Astrocyte (in vitro differentiated cells and primary cell): ENCODE results near the gene DNTT. TPM values are rescaled to one million over a fixed set of nuclear protein-coding genes. Genes with fewer than 3 reads are reported as not detected.

Experiments used
- DNase-seq: peaks from one replicate; pipeline ENCODE4 v3.0.0-alpha.2; 2010; ENCODE audit warnings: low read depth
- FAIRE-seq: peaks from 2 replicates; lab custom pipeline; 2011; peaks lifted over from hg19 to GRCh38; lab: Jason Lieb, UNC
- H2AFZ ChIP-seq: 2 replicates; pipeline ENCODE4 v1.6.0; 2012; ENCODE audit warnings: low read depth, low read length, inconsistent platforms
- H3K27ac ChIP-seq: 2 replicates; pipeline ENCODE4 v1.5.1; 2011; ENCODE audit warnings: low read depth, low read length, inconsistent platforms
- H3K27me3 ChIP-seq: 2 replicates; pipeline ENCODE4 v1.6.0; 2011; ENCODE audit warnings: low read length, inconsistent platforms; ENCODE audit not compliant: insufficient read depth
- H3K36me3 ChIP-seq: 2 replicates; pipeline ENCODE4 v1.5.1; 2011; ENCODE audit warnings: low read length, inconsistent platforms; ENCODE audit not compliant: insufficient read depth
- H3K4me1 ChIP-seq: 2 replicates; pipeline ENCODE4 v1.5.1; 2011; ENCODE audit warnings: low read length, inconsistent platforms; ENCODE audit not compliant: insufficient read depth
- H3K4me2 ChIP-seq: 2 replicates; pipeline ENCODE4 v1.6.0; 2012; ENCODE audit warnings: low read length, inconsistent platforms
- H3K4me3 ChIP-seq: 2 replicates; pipeline ENCODE4 v1.5.1; 2011; ENCODE audit warnings: low read depth, mild to moderate bottlenecking, low read length, inconsistent platforms; ENCODE audit not compliant: insufficient read depth
- H3K79me2 ChIP-seq: 2 replicates; pipeline ENCODE4 v1.6.0; 2012; ENCODE audit warnings: mild to moderate bottlenecking, low read length, inconsistent platforms; ENCODE audit not compliant: insufficient read depth
- H3K9ac ChIP-seq: 2 replicates; pipeline ENCODE4 v1.6.0; 2012; ENCODE audit warnings: mild to moderate bottlenecking, low read length, inconsistent platforms
- H3K9me3 ChIP-seq: 2 replicates; pipeline ENCODE4 v1.5.1; 2012; ENCODE audit warnings: low read depth, mild to moderate bottlenecking, low read length, inconsistent platforms; ENCODE audit not compliant: insufficient read depth
- H4K20me1 ChIP-seq: 2 replicates; pipeline ENCODE4 v1.6.0; 2012; ENCODE audit warnings: low read length, inconsistent platforms; ENCODE audit not compliant: insufficient read depth
- H3K27ac Mint-ChIP-seq: one replicate; pipeline ENCODE4 v1.8.0; 2021; ENCODE audit warnings: mild to moderate bottlenecking, mixed read lengths; ENCODE audit not compliant: unreplicated experiment
- H3K27me3 Mint-ChIP-seq: one replicate; pipeline ENCODE4 v1.8.0; 2021; ENCODE audit warnings: low read depth, mixed read lengths; ENCODE audit not compliant: unreplicated experiment
- H3K36me3 Mint-ChIP-seq: one replicate; pipeline ENCODE4 v1.8.0; 2021; ENCODE audit warnings: low read depth, mixed read lengths; ENCODE audit not compliant: unreplicated experiment
- H3K4me1 Mint-ChIP-seq: one replicate; pipeline ENCODE4 v1.8.0; 2021; ENCODE audit warnings: low read depth, mixed read lengths; ENCODE audit not compliant: unreplicated experiment
- H3K4me3 Mint-ChIP-seq: one replicate; pipeline ENCODE4 v1.8.0; 2021; ENCODE audit warnings: mild to moderate bottlenecking, moderate library complexity, mixed read lengths; ENCODE audit not compliant: unreplicated experiment
- H3K9me3 Mint-ChIP-seq: one replicate; pipeline ENCODE4 v1.8.0; 2021; ENCODE audit warnings: mild to moderate bottlenecking, mixed read lengths; ENCODE audit not compliant: unreplicated experiment
- CTCF ChIP-seq: IDR thresholded peaks from 2 replicates; pipeline ENCODE4 v1.5.1; 2011; ENCODE audit warnings: low read depth, mild to moderate bottlenecking, inconsistent platforms, low read length, moderate library complexity; ENCODE audit not compliant: insufficient read depth
- EZH2 ChIP-seq: IDR thresholded peaks from 2 replicates; pipeline ENCODE4 v1.6.1; 2012; ENCODE audit warnings: mild to moderate bottlenecking, low read length, inconsistent platforms; ENCODE audit not compliant: insufficient read depth
- total RNA-seq: library from RNA; stranded (reverse); gene quantifications from 2 replicates; pipeline ENCODE4 v1.2.1, GENCODE V29; 2021

Gene DNTT
- total RNA-seq, 1 donor from 2014 or later, result not detected

GRCh38 chr10:96346295-96346694 is 42.1 kb downstream of the DNTT start:
- TF ChIP-seq CTCF (no peak), EZH2 (no peak)
- Histone ChIP-seq H3K36me3 (no peaks in the 10 kb centered on the region), H2AFZ (no peak overlapping the region), H3K4me2 (no peak overlapping the region), H3K4me3 (no peak overlapping the region), H3K27ac (no peak overlapping the region), H3K9me3 (peaks cover 3% of the 10 kb centered on the region), H3K4me1 (no peaks in the 10 kb centered on the region), H3K79me2 (no peaks in the 10 kb centered on the region), H3K9ac (no peak overlapping the region), H3K27me3 (peaks cover 6% of the 10 kb centered on the region), H4K20me1 (no peaks in the 10 kb centered on the region)
- no peaks in the 10 kb centered on the region for H3K4me1 Mint-ChIP-seq
- H3K9me3 Mint-ChIP-seq, result peaks cover 8% of the 10 kb centered on the region
- no peaks in the 10 kb centered on the region for H3K36me3 Mint-ChIP-seq
- peaks cover 5% of the 10 kb centered on the region for H3K27me3 Mint-ChIP-seq
- H3K27ac Mint-ChIP-seq, result no peak overlapping the region
- DNase-seq, result no peak
- FAIRE-seq, result no peak
- H3K4me3 Mint-ChIP-seq, result no peak overlapping the region

GRCh38 chr10:96352027-96352426 is 47.8 kb downstream of the DNTT start:
- no peak overlapping the region for H3K9ac ChIP-seq
- no peaks in the 10 kb centered on the region for H3K79me2 ChIP-seq
- H3K4me1 Mint-ChIP-seq, result no peaks in the 10 kb centered on the region
- H2AFZ ChIP-seq, result no peak overlapping the region
- peaks cover 13% of the 10 kb centered on the region for H3K27me3 Mint-ChIP-seq
- FAIRE-seq (no peak), DNase-seq (no peak)
- H3K4me3 ChIP-seq, result no peak overlapping the region
- peaks cover 7% of the 10 kb centered on the region for H3K27me3 ChIP-seq
- no peak for TF ChIP-seq EZH2
- TF ChIP-seq CTCF, result no peak
- no peak overlapping the region for H3K27ac ChIP-seq
- H3K27ac Mint-ChIP-seq, result no peak overlapping the region
- no peaks in the 10 kb centered on the region for H3K36me3 ChIP-seq
- H3K9me3 Mint-ChIP-seq, result peaks cover 6% of the 10 kb centered on the region
- no peak overlapping the region for H3K4me3 Mint-ChIP-seq
- H3K36me3 Mint-ChIP-seq, result no peaks in the 10 kb centered on the region
- no peaks in the 10 kb centered on the region for H4K20me1 ChIP-seq
- H3K9me3 ChIP-seq, result no peaks in the 10 kb centered on the region
- H3K4me2 ChIP-seq, result no peak overlapping the region
- no peaks in the 10 kb centered on the region for H3K4me1 ChIP-seq

- H3K4me1 Mint-ChIP-seq, result no peaks in the 10 kb centered on the region
- no peak overlapping the region for H3K4me3 ChIP-seq
- H3K4me2 ChIP-seq, result no peak overlapping the region
- H3K9ac ChIP-seq, result no peak overlapping the region
- no peaks in the 10 kb centered on the region for H3K9me3 ChIP-seq
- H3K4me3 Mint-ChIP-seq, result no peak overlapping the region
- DNase-seq (no peak), FAIRE-seq (no peak)
- H3K36me3 Mint-ChIP-seq, result no peaks in the 10 kb centered on the region
- H3K27ac Mint-ChIP-seq, result no peak overlapping the region
- no peaks in the 10 kb centered on the region for H3K36me3 ChIP-seq
- no peaks in the 10 kb centered on the region for H3K4me1 ChIP-seq
- H3K27me3 Mint-ChIP-seq, result peaks cover 15% of the 10 kb centered on the region
- H4K20me1 ChIP-seq, result no peaks in the 10 kb centered on the region
- TF ChIP-seq EZH2 (no peak), CTCF (no peak)
- H2AFZ ChIP-seq, result no peak overlapping the region
- H3K27me3 ChIP-seq, result peaks cover 7% of the 10 kb centered on the region
- H3K9me3 Mint-ChIP-seq, result peaks cover 6% of the 10 kb centered on the region
- H3K79me2 ChIP-seq, result no peaks in the 10 kb centered on the region
- no peak overlapping the region for H3K27ac ChIP-seq
Observed at GRCh38 chr10:96352582-96352981, 48.3 kb downstream of the DNTT start.
